ENCODE data around the gene UQCRQ.
A peak's percentile ranks its signal among the peaks of the same experiment; 100 is the strongest.

Gene UQCRQ

GRCh38 chr5:132866342-132867045 lies at the start of gene UQCRQ, which contains the start of gene GDF9:
Gene UQCRQ (plus strand): TSS chr5:132866642. CDS start chr5:132866882, 240 bp downstream.
Gene GDF9 (minus strand): TSS chr5:132866469. CDS start chr5:132864533, 1,936 bp downstream.
- peak; percentile 97 to 98 for DNase-seq

- no peak for DNase-seq
Measured at GRCh38 chr5:132817011-132817410, 49.4 kb upstream of the UQCRQ start.

- DNase-seq = no peak
Measured at GRCh38 chr5:132819468-132819867, 47.0 kb upstream of the UQCRQ start.

GRCh38 chr5:132820162-132820754 lies 46.2 kb upstream of the UQCRQ start:
- peak; percentile 80 to 82 for DNase-seq

- no peak for DNase-seq
Measured at GRCh38 chr5:132821350-132821749, 45.1 kb upstream of the UQCRQ start.

DNA sequence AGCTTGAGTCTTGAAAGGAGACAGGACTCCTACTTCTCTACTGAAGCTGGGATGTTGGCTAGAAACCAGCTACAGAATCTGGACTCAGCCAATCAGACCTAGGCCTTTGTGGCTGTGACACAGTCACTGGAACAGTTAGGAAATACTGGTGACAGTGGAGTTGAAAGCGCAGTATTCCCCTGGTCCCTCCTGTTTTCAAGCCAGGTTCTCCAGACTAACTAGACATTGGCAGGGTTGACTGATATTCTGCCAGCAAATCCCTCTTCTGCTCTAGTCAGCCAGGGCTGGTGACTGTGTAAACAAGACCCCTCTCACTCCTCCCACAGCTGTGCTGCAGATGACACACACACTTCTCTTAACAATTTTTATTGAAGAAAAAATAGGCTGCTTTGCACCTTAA lies 44.7 kb upstream of the UQCRQ start:
- DNase-seq = no peak

- no peak for DNase-seq
Measured at GRCh38 chr5:132822650-132823480, 43.6 kb upstream of the UQCRQ start.

DNA sequence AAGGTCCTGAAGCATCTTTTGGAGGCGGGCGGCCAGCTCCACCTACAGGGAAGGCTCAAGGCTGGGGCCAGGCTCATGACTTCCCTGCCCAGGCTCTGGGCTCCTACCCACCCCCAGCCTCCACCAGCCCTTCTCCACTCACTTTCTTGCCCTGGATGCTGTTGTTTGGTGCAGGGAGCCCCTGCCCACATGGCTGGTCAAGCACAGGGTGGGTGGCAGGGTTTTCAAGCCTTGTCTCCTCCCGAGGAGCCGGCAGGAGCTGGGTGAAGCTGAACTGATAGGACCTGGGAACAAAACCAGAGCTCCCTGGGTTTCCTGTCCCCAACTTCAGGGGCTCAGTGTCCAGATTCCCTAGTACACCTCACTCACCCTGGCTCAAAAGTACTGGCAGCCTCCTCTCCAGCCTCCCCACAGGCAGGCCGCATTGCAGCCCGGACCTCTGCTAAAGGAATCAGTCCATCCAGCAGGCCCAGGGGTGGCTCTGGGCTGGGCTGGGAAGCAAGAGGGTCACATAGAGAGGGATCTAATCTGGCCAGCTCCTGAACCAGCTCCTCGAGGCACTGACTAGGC lies 42.9 kb upstream of the UQCRQ start:
- no peak for DNase-seq

GRCh38 chr5:132824426-132824825 lies 42.0 kb upstream of the UQCRQ start:
- no peak for DNase-seq

- no peak for DNase-seq
Measured at GRCh38 chr5:132825033-132825833, 41.2 kb upstream of the UQCRQ start.

DNA sequence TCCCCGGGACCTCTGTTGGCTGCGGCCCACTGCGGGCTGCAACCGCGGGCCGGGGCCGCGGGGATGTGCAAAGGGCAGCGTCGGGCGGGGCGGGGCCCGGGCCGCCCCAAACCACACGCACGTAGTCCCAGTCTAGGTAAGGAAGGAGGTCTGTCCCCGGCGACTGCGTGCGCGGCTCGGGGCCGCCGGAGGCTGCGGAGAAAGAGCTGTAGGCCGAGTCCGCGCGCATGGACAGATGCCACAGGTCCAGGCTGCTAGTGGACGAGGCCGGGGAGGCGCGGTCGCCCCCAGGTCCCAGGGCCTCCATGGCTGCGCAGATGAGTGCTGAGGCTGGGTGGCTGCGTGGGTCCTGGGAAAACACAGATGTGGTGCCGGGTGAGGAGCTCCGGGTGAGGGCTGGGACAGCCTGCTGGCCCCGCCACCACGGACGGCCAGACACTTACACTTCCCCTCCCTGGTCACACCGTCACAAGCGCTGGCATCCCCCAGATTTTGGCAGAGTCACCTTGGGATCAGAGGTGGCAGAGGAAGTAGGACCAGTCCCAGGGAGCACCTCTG lies 40.5 kb upstream of the UQCRQ start:
- DNase-seq = no peak

DNA sequence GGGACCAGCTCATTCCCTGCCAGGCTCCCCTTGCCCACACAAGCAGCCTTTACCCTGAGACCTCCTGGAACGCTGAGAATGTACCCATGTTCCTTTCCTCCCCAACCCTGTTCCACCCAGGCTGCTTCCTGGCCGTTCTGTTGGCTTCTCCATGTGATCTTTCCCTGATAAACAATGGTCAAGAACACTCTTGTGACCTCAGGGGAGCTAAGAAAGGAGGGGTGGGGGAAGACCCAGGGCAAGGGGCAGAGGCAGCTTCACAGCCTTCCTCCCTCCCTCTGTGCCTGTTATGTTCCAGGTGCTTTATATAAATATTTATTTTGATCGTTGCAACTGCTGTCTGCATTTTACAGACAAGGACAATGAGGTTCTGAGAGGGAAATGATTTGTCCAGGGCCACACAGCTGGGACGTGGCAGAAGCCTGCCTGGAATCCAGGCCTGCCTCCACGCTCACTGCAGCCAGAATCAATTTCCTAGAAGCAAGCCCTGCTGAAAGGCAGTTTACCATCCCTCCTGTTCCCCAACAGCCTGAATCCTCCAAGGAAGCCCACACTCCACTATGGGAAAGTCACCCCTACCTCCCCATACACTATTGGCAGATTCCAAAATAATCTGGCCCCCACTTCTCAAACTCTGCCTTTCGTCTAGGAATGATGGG lies 39.9 kb upstream of the UQCRQ start:
- no peak for DNase-seq

- DNase-seq = no peak
Measured at GRCh38 chr5:132827943-132828673, 38.3 kb upstream of the UQCRQ start.

DNA sequence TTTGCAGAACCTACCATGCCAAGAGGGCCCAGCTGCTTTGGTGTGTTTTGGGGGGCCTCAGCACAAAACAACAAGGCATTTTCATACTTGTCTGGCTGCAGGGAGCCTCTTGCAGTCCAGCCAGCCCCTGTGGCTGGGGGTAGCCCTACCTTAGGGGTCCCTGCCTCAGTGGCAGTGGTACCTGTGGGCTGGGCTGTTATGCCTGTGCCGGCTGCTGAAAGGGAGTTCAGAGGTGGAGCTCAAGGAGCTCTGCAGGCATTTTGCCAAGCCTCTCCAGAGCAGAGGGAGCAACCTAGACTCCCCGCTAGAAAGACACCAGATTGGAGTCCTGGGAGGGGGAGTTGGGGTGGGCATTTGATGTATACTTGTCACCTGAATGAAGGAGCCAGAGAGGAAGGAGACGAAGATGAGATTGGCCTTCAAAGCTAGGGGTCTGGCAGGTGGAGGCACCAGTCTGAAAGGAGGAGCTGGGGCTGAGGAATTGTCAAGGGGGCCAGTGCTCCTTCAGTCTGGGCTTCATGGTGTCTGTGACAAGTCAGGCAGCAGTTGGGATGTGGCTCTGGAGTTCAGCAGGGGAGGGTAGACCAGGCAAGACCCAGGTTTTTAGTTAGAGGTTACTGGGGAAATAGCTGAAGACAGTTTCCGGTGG lies 37.5 kb upstream of the UQCRQ start:
- no peak for DNase-seq

DNA sequence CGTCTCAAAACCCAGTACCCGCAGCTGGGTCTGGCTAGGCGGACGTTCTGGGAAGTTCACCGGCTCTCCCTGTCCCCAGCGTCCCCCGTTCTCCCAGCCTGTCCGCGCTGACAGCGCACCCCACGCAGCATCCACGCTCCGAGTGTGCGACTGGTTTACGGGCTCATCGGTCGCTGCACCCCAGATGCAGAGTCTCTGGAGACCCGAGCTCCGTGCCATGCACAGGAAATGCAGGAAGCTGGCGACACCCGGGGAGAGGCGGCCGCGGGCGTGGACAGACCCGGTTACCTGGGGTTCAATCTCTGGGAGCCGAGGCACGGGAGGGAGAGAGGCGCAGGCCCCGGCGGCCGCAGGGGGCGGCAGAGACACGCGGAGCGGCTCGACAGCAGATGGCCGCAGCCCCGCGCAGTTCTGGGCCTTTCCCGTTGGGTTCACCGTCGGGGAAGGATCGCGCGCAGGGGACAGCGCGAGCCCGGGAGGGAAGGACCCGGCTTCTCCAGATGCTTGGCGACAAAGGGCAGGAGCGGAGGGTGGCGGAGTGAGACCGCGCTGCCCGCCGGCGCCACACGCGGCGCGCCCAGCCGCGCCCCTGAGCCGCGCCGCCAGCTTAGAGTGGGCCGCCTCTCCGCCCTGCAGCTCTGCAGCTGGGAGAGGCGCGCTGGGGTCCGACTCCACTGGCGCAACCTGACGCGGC lies 36.6 kb upstream of the UQCRQ start:
- DNase-seq = peak; percentile 37 to 49

DNA sequence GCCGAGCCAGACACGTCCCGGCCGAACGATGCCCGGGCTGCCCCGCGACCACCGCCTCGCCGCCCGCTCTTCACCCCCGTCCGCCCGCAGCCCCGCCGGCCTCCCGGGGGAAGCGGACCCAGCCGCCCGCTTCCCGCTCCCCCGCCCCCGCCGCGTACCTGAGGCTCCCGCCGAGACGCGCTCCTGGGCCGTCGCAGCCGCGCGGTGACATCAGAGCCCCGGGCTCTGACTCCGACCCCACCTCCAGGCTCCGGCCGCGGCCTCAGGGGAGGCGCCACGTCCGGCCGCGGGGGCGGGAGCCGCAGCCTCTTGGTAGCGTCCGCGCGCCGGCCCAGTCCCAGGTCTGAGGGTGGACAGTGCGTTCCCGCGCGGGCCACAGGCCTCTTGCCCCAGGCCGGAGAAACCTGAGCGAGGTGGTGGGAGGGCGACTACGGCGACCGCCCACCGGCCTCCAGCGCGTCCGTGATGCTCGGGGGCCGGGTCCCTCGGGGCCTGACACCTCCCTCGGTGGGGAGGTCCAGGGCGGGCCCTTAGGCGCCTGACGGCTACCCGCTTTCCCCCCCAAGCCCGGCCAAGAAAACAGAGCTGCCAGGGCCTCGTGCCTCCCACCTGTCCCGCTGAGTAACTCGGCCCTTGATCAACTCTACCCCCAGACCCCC lies 35.9 kb upstream of the UQCRQ start, which contains the start of gene SHROOM1:
SHROOM1 (minus strand) TSS at position 212 of the 659 bp plus-strand sequence. CDS start 4,507 bp downstream, outside the sequence.
- DNase-seq = no peak

GRCh38 chr5:132831095-132831860 lies 35.2 kb upstream of the UQCRQ start:
- no peak for DNase-seq

- no peak for DNase-seq
Measured at GRCh38 chr5:132832612-132833011, 33.8 kb upstream of the UQCRQ start.
